Activated CD8-positive, alpha-beta T cell treated with anti-CD3 and anti-CD28 coated beads for 36 hours (primary cell): Measurements from ENCODE around the gene RIMBP2. TPM values are rescaled to one million over a fixed set of nuclear protein-coding genes. Genes with fewer than 3 reads are reported as not detected.

Experiments used
- ATAC-seq: fragments of 200-7000 bp; cut with Tn5 transposase; one replicate; pipeline ENCODE4 v1.10.0; 2021; ENCODE audit warnings: mild to moderate bottlenecking, moderate library complexity
- CTCF ChIA-PET: fragments of 350-600 bp; sonication (Branson Sonifier 250); formaldehyde crosslinking; loops from one replicate; lab custom pipeline; 2021; ENCODE audit warnings: antibody characterized with exemption; lab: Charles Lee
- POLR2A ChIA-PET: fragments of 350-600 bp; sonication (Branson Sonifier 250); formaldehyde crosslinking; loops from one replicate; lab custom pipeline; 2021; ENCODE audit warnings: antibody characterized with exemption; lab: Charles Lee
- DNase-seq: peaks from one replicate; pipeline ENCODE4 v3.0.0-alpha.2; 2020
- H3K27ac Mint-ChIP-seq: one replicate; pipeline ENCODE4 v1.8.0; 2021; ENCODE audit warnings: mild to moderate bottlenecking, mixed read lengths
- H3K27me3 Mint-ChIP-seq: one replicate; pipeline ENCODE4 v1.8.0; 2021; ENCODE audit warnings: mixed read lengths
- H3K36me3 Mint-ChIP-seq: one replicate; pipeline ENCODE4 v1.8.0; 2021; ENCODE audit warnings: low read depth, mixed read lengths
- H3K4me1 Mint-ChIP-seq: one replicate; pipeline ENCODE4 v1.8.0; 2021; ENCODE audit warnings: low read depth, mixed read lengths
- H3K4me3 Mint-ChIP-seq: one replicate; pipeline ENCODE4 v1.8.0; 2021; ENCODE audit warnings: mild to moderate bottlenecking, moderate library complexity, mixed read lengths
- H3K9me3 Mint-ChIP-seq: one replicate; pipeline ENCODE4 v1.8.0; 2021; ENCODE audit warnings: mixed read lengths
- intact Hi-C: fragments of 100-400 bp; cut with micrococcal nuclease; formaldehyde crosslinking; loops from one replicate; pipeline ENCODE4 v1.10.0; 2022
- total RNA-seq, 2 experiments: library from RNA; stranded (reverse); gene quantifications; one replicate each; pipeline ENCODE4 v1.2.3, GENCODE V29; 2021
- TF ChIP-seq, protein P1 (sequence below): fragments of 200-600 bp; IDR thresholded peaks from one replicate; pipeline ENCODE4 v1.8.0; 2022; ENCODE audit warnings: antibody characterized with exemption, mild to moderate bottlenecking

The RIMBP2 gene
- total RNA-seq, 2 experiments from 2014 or later: not detected

DNA sequence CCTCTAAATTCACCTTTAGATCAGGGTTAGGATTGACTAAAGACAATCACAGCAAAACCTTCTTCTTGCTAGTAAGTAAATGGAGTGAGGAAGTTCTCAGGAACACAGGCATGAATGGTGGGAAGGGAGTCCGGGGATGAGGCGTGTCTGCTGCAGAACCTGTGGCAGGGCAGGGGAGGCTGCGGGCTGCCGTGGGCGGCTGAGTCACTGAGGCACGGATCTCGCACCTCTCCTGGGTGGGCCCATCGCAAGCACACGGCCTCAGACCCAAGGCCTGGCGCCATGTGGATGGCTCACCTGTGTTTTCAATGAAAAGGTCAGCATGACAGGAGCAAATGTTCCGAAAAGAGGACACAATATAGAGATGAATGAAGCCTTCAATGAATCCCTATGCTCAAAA is 293.0 kb downstream of the RIMBP2 start:
- no peak for ATAC-seq
- Mint-ChIP-seq H3K27ac (no peak overlapping the region), H3K36me3 (no peaks in the 10 kb centered on the region), H3K27me3 (no peaks in the 10 kb centered on the region), H3K4me3 (no peak overlapping the region), H3K9me3 (no peaks in the 10 kb centered on the region), H3K4me1 (no peaks in the 10 kb centered on the region)
- POLR2A ChIA-PET: no interaction called here
- intact Hi-C loops: no loop called here
- DNase-seq: no peak
- CTCF ChIA-PET: no interaction called here
- TF ChIP-seq, protein P1, sequence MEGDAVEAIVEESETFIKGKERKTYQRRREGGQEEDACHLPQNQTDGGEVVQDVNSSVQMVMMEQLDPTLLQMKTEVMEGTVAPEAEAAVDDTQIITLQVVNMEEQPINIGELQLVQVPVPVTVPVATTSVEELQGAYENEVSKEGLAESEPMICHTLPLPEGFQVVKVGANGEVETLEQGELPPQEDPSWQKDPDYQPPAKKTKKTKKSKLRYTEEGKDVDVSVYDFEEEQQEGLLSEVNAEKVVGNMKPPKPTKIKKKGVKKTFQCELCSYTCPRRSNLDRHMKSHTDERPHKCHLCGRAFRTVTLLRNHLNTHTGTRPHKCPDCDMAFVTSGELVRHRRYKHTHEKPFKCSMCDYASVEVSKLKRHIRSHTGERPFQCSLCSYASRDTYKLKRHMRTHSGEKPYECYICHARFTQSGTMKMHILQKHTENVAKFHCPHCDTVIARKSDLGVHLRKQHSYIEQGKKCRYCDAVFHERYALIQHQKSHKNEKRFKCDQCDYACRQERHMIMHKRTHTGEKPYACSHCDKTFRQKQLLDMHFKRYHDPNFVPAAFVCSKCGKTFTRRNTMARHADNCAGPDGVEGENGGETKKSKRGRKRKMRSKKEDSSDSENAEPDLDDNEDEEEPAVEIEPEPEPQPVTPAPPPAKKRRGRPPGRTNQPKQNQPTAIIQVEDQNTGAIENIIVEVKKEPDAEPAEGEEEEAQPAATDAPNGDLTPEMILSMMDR: no peak

DNA sequence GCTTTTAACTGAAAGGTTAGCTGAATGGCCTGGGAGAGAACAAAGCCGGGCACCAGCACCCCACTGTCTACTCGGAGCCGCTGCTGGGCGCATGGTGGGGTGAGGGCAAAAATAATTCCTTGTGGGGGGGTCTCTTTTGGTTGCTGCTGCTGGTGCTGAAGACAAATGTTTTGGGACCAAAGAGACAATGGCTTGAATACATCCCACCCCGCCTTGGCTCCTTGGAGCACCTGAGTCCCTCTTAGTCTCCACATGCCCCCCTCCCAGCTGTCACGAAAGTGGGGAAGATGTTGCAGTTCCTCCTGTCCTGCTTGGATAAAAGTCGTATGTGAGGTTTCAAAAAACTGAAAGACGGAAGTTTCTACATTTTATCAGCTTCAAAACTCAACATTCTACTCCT is 293.4 kb downstream of the RIMBP2 start:
- no peaks in the 10 kb centered on the region for H3K4me1 Mint-ChIP-seq
- H3K27me3 Mint-ChIP-seq: no peaks in the 10 kb centered on the region
- no peaks in the 10 kb centered on the region for H3K36me3 Mint-ChIP-seq
- H3K27ac Mint-ChIP-seq: no peak overlapping the region
- intact Hi-C loops: no loop called here
- DNase-seq: no peak
- ChIA-PET CTCF (no interaction called here), POLR2A (no interaction called here)
- TF ChIP-seq, protein P1: no peak
- H3K4me3 Mint-ChIP-seq: no peak overlapping the region
- no peak for ATAC-seq
- H3K9me3 Mint-ChIP-seq: no peaks in the 10 kb centered on the region

DNA sequence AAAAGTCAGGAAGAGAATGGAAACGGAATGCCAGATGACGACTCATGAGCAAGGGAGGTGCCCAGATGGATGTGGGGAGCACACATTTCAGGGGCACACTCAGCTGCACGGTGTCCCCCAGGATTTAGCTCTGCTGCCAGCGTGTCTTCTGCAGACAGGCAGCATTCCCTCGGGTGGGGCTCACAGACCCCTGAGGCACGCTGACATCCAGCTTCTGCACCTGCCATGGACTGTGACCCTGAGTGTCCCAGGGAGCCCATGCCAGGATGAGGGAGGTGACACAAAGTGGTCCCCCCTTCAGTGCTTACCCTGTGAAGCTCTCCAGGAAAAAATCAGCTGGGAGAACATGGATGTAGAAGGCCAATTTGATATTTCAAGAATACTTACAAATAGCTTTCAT is 294.2 kb downstream of the RIMBP2 start:
- H3K4me1 Mint-ChIP-seq: no peaks in the 10 kb centered on the region
- H3K4me3 Mint-ChIP-seq: no peak overlapping the region
- no peaks in the 10 kb centered on the region for H3K27me3 Mint-ChIP-seq
- H3K27ac Mint-ChIP-seq: no peak overlapping the region
- DNase-seq: no peak
- TF ChIP-seq, protein P1: no peak
- no peaks in the 10 kb centered on the region for H3K36me3 Mint-ChIP-seq
- ChIA-PET CTCF (no interaction called here), POLR2A (no interaction called here)
- intact Hi-C loops: no loop called here
- no peaks in the 10 kb centered on the region for H3K9me3 Mint-ChIP-seq
- no peak for ATAC-seq

DNA sequence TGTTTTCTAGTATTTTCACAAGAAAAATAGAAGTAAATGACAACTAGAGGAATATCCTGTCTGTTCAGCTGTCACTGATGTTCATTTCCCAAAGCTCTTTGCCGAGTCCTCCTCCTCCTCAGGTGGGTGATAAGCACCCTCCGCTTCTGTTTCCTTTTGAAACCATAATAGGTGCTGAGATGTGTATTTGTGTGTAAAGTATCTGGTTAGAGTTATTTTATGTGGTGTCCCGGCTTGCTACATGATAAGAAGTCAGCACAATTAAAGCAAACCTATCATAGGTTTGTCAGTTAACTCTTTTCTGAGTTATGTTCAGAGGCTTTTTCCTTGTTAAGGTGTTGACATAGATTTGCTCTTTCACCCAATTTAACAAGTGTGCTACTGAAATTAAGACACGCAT is 296.0 kb downstream of the RIMBP2 start:
- Mint-ChIP-seq H3K27me3 (no peaks in the 10 kb centered on the region), H3K4me3 (no peak overlapping the region), H3K4me1 (no peaks in the 10 kb centered on the region), H3K9me3 (no peaks in the 10 kb centered on the region), H3K36me3 (no peaks in the 10 kb centered on the region), H3K27ac (no peak overlapping the region)
- ChIA-PET CTCF (no interaction called here), POLR2A (no interaction called here)
- no peak for ATAC-seq
- intact Hi-C loops: no loop called here
- TF ChIP-seq, protein P1: no peak
- DNase-seq: no peak

DNA sequence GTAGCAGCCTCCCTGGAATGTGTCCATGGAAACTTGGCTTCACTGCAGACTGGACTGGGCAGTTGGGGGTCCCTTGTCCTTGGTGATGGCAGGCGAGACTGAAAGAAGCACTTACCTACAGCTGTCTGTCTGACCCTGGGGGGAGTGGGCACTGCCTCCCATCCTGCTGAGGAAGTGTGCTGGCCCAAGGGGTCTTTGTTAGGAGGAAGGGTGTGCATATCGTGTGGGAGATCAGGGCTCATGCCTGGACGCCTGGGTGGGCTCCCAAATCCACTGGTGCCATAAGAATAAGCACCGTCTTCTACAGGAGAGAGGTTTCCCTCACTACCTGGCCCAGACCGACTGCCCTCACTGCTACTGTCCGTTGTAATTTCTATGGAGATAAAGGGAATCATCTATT is 297.0 kb downstream of the RIMBP2 start:
- DNase-seq (no peak), ATAC-seq (no peak)
- TF ChIP-seq, protein P1: no peak
- CTCF ChIA-PET: no interaction called here
- Mint-ChIP-seq H3K4me3 (no peak overlapping the region), H3K4me1 (no peaks in the 10 kb centered on the region), H3K9me3 (no peaks in the 10 kb centered on the region), H3K27ac (no peak overlapping the region), H3K36me3 (no peaks in the 10 kb centered on the region), H3K27me3 (no peaks in the 10 kb centered on the region)
- intact Hi-C loops: no loop called here
- POLR2A ChIA-PET: no interaction called here
